Lower leg skin (tissue), 4 donors: ENCODE measurements around the gene SHROOM1. TPM values are rescaled to one million over a fixed set of nuclear protein-coding genes. Genes with fewer than 3 reads are reported as not detected.

Experiments
- DNase-seq, 2 donors: peaks; one replicate each; pipeline ENCODE4 v3.0.0-alpha.2; 2019; ENCODE audit warnings: low spot score in 2 of 2
- H3K4me3 ChIP-seq: fragments of 200-600 bp; sonication (generic); 2 replicates; pipeline ENCODE4 v1.5.1; 2017; ENCODE audit warnings: mild to moderate bottlenecking, low read depth; ENCODE audit not compliant: poor library complexity, severe bottlenecking
- POLR2A ChIP-seq, 2 donors: fragments of 450-650 bp; IDR thresholded peaks; one replicate each; pipeline ENCODE4 v1.6.1; 2016 to 2017; ENCODE audit warnings: antibody characterized with exemption in 2 of 2, mild to moderate bottlenecking in 1 of 2, moderate library complexity in 1 of 2
- WGBS, 2 donors: methylation state at CpG; one replicate each; pipeline ENCODE4 v1.1.5; 2018; 5-methylcytosine and 5-hydroxymethylcytosine counted together
- intact Hi-C: fragments of 100-400 bp; cut with DNase I; formaldehyde crosslinking; loops from one replicate; pipeline ENCODE4 v1.15.0; 2023; ENCODE audit warnings: low total_unique reads
- total RNA-seq, 4 donors: library from RNA; depleted of rRNA; stranded (reverse); fragments of >200 nt; gene quantifications; one replicate each; pipeline ENCODE4 v1.1.0, GENCODE V29; 2016
- TF ChIP-seq, protein P1 (sequence below), 3 donors: fragments of 450-650 bp; IDR thresholded peaks; one replicate each; pipeline ENCODE4 v1.5.1; 2016; ENCODE audit warnings: antibody characterized with exemption in 3 of 3, mild to moderate bottlenecking in 3 of 3, moderate library complexity in 2 of 3

The SHROOM1 gene
- total RNA-seq, 4 donors from 2014 or later, result 1.2 to 3.8 (median 2.2) TPM

DNA sequence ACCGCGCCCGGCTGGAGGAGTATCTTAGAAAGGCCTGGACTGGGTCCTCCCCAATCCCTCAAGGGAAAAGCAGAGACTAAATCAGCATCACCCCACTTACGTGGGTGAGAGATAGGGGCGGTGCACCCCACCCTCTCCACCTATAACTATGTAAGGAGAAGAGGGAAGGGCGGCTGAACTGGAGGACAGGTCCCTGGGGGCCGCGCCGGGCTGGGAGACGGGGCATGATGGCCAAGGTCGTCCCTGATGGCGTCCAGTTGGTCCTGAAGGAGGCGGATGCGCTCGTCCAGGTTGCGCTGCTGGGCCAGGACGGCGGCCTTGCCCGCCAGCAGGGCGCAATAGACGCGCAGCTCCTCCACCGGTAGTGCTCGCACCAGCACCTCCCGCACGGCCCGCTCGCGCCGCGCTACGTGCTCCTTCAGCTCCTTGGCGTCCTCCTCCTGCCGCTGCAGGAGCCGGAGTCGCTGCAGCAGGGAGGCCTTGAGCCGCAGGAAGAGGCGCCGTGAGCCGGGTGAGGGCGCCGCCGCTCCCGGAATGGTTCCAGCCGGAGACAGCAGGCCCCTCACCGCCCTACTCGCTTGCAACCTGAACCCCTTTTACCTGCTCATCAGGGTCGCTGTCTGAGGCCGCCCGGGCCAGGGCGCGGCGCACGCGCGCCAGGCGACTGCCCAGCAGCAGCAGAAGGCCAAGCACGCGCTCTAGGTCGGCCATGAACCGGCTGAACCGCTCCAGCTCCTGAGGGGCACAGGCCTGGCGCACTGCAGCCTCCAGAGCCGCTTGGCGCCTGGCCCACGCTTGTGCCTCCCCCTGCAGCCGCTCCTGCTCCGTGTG, 7.6 kb downstream of the SHROOM1 start:
- 53 to 59% methylated on average over 28 to 34 of the region's 68 CpGs for WGBS, 2 donors
- no peak overlapping the region for H3K4me3 ChIP-seq
- no peak for DNase-seq
- intact Hi-C loops, result no loop called here
- TF ChIP-seq POLR2A (IDR thresholded peaks at IDR 0.05), result no peak
- TF ChIP-seq, protein P1, sequence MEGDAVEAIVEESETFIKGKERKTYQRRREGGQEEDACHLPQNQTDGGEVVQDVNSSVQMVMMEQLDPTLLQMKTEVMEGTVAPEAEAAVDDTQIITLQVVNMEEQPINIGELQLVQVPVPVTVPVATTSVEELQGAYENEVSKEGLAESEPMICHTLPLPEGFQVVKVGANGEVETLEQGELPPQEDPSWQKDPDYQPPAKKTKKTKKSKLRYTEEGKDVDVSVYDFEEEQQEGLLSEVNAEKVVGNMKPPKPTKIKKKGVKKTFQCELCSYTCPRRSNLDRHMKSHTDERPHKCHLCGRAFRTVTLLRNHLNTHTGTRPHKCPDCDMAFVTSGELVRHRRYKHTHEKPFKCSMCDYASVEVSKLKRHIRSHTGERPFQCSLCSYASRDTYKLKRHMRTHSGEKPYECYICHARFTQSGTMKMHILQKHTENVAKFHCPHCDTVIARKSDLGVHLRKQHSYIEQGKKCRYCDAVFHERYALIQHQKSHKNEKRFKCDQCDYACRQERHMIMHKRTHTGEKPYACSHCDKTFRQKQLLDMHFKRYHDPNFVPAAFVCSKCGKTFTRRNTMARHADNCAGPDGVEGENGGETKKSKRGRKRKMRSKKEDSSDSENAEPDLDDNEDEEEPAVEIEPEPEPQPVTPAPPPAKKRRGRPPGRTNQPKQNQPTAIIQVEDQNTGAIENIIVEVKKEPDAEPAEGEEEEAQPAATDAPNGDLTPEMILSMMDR (IDR thresholded peaks at IDR 0.05), result no peak

DNA sequence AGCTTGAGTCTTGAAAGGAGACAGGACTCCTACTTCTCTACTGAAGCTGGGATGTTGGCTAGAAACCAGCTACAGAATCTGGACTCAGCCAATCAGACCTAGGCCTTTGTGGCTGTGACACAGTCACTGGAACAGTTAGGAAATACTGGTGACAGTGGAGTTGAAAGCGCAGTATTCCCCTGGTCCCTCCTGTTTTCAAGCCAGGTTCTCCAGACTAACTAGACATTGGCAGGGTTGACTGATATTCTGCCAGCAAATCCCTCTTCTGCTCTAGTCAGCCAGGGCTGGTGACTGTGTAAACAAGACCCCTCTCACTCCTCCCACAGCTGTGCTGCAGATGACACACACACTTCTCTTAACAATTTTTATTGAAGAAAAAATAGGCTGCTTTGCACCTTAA, 8.7 kb downstream of the SHROOM1 start:
- intact Hi-C loops, result no loop called here
- H3K4me3 ChIP-seq, result no peak overlapping the region
- DNase-seq, result no peak
- 77 to 80% methylated on average over 1 of the region's 1 CpG for WGBS, 2 donors
- TF ChIP-seq, protein P1 (IDR thresholded peaks at IDR 0.05), result no peak
- no peak for TF ChIP-seq POLR2A (IDR thresholded peaks at IDR 0.05)

DNA sequence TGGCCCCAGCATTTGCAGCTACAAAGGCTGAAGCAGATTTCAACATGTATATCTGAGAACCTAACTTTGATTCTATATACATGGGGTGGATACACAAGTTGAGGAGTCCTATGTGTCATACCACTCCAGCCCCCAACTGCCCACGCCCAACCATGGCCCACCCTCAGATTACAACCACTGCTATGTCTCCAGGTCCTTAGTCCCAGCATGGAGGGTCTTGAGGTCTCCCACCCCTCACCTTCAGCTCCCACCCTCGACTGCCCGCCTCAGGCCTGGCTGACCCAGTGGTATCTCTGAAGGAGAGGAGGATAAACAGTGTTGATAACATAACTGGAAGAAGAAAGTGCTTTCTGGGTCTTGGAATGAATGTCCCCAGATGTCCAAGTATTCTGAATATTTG, 9.1 kb downstream of the SHROOM1 start:
- H3K4me3 ChIP-seq, result no peak overlapping the region
- whole genome bisulfite sequencing, 2 donors, result 76 to 89% methylated on average over 3 of the region's 3 CpGs
- no peak for DNase-seq
- TF ChIP-seq, protein P1 (IDR thresholded peaks at IDR 0.05), result no peak
- TF ChIP-seq POLR2A (IDR thresholded peaks at IDR 0.05), result no peak
- intact Hi-C loops, result no loop called here

DNA sequence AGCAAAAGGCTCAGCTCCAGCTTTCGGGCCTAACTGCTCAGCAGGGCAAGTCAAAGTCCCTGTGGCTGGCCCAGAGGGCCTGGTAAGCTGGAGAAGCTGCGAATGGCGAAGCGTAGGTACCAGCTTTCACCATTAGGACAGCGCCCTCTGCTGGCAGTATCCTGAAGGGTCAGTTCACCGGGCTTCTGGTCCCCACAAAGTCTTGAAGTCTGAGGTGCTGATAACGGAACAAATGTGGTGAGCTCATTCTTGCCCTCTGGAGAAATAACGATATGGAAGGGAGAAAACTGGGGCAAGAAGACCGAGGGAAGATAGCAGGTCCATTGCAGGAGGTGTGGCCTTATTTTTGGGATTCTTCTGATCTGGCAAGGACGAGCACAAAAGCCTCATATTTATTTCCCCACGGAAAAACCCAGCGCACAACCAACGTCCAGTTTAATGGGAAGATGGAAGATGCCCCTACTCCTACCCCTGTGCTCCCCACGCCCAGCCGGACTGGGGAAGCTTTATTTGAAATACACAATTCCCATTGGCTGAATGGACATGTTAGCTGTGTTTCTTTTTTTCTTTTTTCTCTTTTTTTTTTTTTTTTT, 10.2 kb downstream of the SHROOM1 start:
- TF ChIP-seq POLR2A (IDR thresholded peaks at IDR 0.05), result no peak
- TF ChIP-seq, protein P1 (IDR thresholded peaks at IDR 0.05), result peak in 1 of 3 donors; percentile 73
- no peak overlapping the region for H3K4me3 ChIP-seq
- intact Hi-C loops, result no loop called here
- peak; percentile 93 to 98 for DNase-seq
- 26% methylated on average over 15 of the region's 15 CpGs for WGBS, 2 donors

DNA sequence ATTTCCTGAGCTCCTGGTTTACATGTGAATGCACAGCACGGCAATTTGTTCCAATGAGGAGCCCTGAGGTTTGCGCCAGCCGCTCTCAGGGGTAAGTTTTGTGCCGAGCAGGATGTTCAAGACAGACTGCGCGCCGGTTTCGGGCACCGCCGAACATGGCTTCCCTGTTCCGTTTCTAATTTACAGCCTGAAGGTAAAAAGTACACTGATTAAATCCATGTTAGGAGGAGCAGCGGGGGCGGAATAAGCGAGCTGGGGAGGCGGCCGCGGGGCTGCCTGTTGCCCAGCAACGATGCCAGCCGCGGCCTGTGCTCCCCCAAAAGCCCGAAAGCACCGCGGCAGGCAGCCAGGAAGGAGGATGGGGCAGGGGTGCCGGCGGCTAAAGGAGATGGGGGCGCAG, 11.0 kb downstream of the SHROOM1 start:
- 28 to 44% methylated on average over 26 of the region's 26 CpGs for WGBS, 2 donors
- H3K4me3 ChIP-seq, result no peak overlapping the region
- DNase-seq, result no peak
- no peak for TF ChIP-seq POLR2A (IDR thresholded peaks at IDR 0.05)
- TF ChIP-seq, protein P1 (IDR thresholded peaks at IDR 0.05), result no peak
- intact Hi-C loops, result loop anchor here (10.0 kb wide), 2 partner anchors 65 to 295 kb away; no protein-coding TSS in a partner anchor
